ENCODE results near the gene RYR1.
"Not testable (repeated sequence)": the region's sequence is repeated elsewhere in the genome, so short reads cannot be mapped to it uniquely, and the experiment has no call there.

GRCh38 chr19:38631811-38632475 lies 198.5 kb downstream of the RYR1 start:
- TF ChIP-seq, protein P1, sequence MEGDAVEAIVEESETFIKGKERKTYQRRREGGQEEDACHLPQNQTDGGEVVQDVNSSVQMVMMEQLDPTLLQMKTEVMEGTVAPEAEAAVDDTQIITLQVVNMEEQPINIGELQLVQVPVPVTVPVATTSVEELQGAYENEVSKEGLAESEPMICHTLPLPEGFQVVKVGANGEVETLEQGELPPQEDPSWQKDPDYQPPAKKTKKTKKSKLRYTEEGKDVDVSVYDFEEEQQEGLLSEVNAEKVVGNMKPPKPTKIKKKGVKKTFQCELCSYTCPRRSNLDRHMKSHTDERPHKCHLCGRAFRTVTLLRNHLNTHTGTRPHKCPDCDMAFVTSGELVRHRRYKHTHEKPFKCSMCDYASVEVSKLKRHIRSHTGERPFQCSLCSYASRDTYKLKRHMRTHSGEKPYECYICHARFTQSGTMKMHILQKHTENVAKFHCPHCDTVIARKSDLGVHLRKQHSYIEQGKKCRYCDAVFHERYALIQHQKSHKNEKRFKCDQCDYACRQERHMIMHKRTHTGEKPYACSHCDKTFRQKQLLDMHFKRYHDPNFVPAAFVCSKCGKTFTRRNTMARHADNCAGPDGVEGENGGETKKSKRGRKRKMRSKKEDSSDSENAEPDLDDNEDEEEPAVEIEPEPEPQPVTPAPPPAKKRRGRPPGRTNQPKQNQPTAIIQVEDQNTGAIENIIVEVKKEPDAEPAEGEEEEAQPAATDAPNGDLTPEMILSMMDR (IDR thresholded peaks at IDR 0.05) = not testable (repeated sequence)
- not testable (repeated sequence) for TF ChIP-seq EP300, POLR2A, POLR2AphosphoS5 (IDR thresholded peaks at IDR 0.05)

All from gastroesophageal sphincter (tissue), 3 donors.